Gastrocnemius medialis (tissue), 4 donors: ENCODE results near the gene SPTBN1.

Experiments
- POLR2A ChIP-seq, 2 donors: fragments of 450-650 bp; IDR thresholded peaks; one replicate each; pipeline ENCODE4 v1.6.1; 2017; ENCODE audit warnings: antibody characterized with exemption in 2 of 2, mild to moderate bottlenecking in 2 of 2, moderate library complexity in 2 of 2
- TF ChIP-seq, protein P1 (sequence below), 5 experiments: fragments of 450-650 bp in 3 of 5; fragments of 200-600 bp in 2 of 5; sonication (generic) in 2 of 5; IDR thresholded peaks in 4 of 5; conservative IDR thresholded peaks in 1 of 5; 1 replicate in 4 of 5; 2 replicates in 1 of 5; pipeline ENCODE4 v1.5.1; 2016 to 2019; ENCODE audit warnings: antibody characterized with exemption in 5 of 5, mild to moderate bottlenecking in 3 of 5, moderate library complexity in 3 of 5

DNA sequence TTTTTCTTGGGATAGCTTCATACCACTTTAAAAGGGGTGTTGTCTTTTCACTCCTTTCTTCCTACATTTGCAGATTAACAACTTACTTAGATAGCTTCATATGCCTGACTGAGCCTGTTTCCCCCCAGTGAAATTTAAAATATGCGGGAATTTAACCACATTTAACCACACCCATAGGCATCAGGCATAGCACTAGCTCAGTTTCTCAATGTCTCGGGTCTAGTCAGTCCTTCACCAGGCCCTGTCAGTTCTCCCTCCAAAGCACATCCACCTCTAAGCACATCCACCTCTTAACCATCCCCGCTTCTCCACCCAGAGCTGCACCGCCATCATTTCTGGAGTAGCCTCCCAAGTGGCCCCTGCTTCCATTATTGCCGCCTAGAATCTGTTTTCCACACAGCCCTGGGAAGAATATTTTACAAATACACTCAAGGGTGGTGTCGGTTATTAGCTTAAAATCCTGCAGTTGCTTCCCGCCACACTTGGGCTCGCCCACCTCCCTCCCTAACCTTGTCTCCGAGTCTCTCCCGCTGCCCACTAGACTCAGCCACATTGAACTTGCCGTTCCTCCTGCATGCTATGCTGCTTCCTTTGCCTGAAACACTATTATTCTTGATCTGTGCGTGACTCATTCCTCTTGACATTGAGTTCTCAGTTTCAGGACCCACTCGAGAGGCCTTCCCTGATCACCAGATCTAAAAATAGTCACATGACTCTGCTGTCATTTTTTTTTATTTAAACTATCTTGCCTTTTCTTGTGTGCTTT lies 68.3 kb downstream of the SPTBN1 start:
- TF ChIP-seq, protein P1, sequence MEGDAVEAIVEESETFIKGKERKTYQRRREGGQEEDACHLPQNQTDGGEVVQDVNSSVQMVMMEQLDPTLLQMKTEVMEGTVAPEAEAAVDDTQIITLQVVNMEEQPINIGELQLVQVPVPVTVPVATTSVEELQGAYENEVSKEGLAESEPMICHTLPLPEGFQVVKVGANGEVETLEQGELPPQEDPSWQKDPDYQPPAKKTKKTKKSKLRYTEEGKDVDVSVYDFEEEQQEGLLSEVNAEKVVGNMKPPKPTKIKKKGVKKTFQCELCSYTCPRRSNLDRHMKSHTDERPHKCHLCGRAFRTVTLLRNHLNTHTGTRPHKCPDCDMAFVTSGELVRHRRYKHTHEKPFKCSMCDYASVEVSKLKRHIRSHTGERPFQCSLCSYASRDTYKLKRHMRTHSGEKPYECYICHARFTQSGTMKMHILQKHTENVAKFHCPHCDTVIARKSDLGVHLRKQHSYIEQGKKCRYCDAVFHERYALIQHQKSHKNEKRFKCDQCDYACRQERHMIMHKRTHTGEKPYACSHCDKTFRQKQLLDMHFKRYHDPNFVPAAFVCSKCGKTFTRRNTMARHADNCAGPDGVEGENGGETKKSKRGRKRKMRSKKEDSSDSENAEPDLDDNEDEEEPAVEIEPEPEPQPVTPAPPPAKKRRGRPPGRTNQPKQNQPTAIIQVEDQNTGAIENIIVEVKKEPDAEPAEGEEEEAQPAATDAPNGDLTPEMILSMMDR (IDR thresholded peaks at IDR 0.05 in 4 of 5, conservative IDR thresholded peaks at IDR 0.05 in 1 of 5) = no peak
- no peak for TF ChIP-seq POLR2A (IDR thresholded peaks at IDR 0.05)
